K562 (cell line): ENCODE results near the gene ADTRP. TPM values are rescaled to one million over a fixed set of nuclear protein-coding genes. Genes with fewer than 3 reads are reported as not detected.
A peak's percentile ranks its signal among the peaks of the same experiment; 100 is the strongest.

Experiments
- ATAC-seq: fragments of 200-7000 bp; cut with Tn5 transposase; 3 replicates; pipeline ENCODE4 v1.9.1; 2020; ENCODE audit warnings: moderate library complexity
- BruUV-seq: library from RNA; stranded (reverse); fragments of 400-500 nt; replicated peaks from 2 replicates; lab custom pipeline; 2021; lab: Mats Ljungman, UMichigan
- CTCF ChIA-PET: fragments of 300-600 bp; formaldehyde crosslinking; extraction: SDS; loops from one replicate; lab custom pipeline; 2021; ENCODE audit warnings: low intra/inter-chr PET ratio; lab: Yijun Ruan, JAX
- POLR2A ChIA-PET: fragments of 300-600, 350-650 bp; sonication (Branson Sonifier 250); formaldehyde crosslinking; extraction: SDS; loops from one replicate; lab custom pipeline; 2021; ENCODE audit warnings: antibody characterized with exemption, inconsistent platforms; lab: Yijun Ruan, JAX
- DNase-seq, 4 experiments: peaks; one replicate each; pipeline versions ENCODE4 v3.0.0 to v3.0.0-alpha.2; 2011 to 2018; ENCODE audit warnings: low spot score in 3 of 4, mixed read lengths in 3 of 4; ENCODE audit errors: extremely low read depth in 1 of 4
- FAIRE-seq: peaks from 2 replicates; lab custom pipeline; 2011; peaks lifted over from hg19 to GRCh38; lab: Jason Lieb, UNC
- H2AFZ ChIP-seq: 2 replicates; pipeline ENCODE4 v1.6.0; 2011; ENCODE audit warnings: low read depth, low read length, control low read depth, inconsistent platforms
- H3K27ac ChIP-seq: fragments of 200-600 bp; 3 replicates; pipeline ENCODE4 v1.8.0; 2011; ENCODE audit warnings: low read depth, mild to moderate bottlenecking, control low read depth, inconsistent platforms, low read length, moderate library complexity, mixed read lengths; ENCODE audit errors: extremely low read depth
- H3K27me3 ChIP-seq, 2 experiments: fragments of 300-600 bp in 1 of 2; 2 replicates in 1 of 2; 3 replicates in 1 of 2; pipeline versions ENCODE4 v1.6.0 to v1.8.0; 2011; ENCODE audit warnings: inconsistent platforms in 2 of 2, low read length in 2 of 2, mild to moderate bottlenecking in 1 of 2, mixed read lengths in 1 of 2, moderate library complexity in 1 of 2; ENCODE audit not compliant: control insufficient read depth in 2 of 2, insufficient read depth in 2 of 2
- H3K36me3 ChIP-seq: fragments of 300-600 bp; 3 replicates; pipeline ENCODE4 v1.8.0; 2011; ENCODE audit warnings: mild to moderate bottlenecking, low read length, inconsistent platforms; ENCODE audit not compliant: control insufficient read depth, insufficient read depth
- H3K4me1 ChIP-seq, 2 experiments: fragments of 200-600 bp in 1 of 2; replicated peaks in 1 of 2; 2 replicates in 1 of 2; 3 replicates in 1 of 2; pipeline versions ENCODE4 v1.5.1 to v1.8.0; 2011; ENCODE audit warnings: inconsistent platforms in 2 of 2, low read length in 2 of 2, mild to moderate bottlenecking in 1 of 2, mixed read lengths in 1 of 2, moderate library complexity in 1 of 2; ENCODE audit not compliant: control insufficient read depth in 2 of 2, insufficient read depth in 2 of 2
- H3K4me2 ChIP-seq: 2 replicates; pipeline ENCODE4 v1.6.1; 2011; ENCODE audit warnings: low read length, control low read depth, inconsistent platforms, mixed read lengths; ENCODE audit not compliant: insufficient read depth
- H3K4me3 ChIP-seq: fragments of 200-600 bp; sonication (generic), shearing (Covaris generic); 2 replicates; pipeline ENCODE4 v1.5.1; 2016; ENCODE audit warnings: control low read depth, inconsistent platforms
- H3K79me2 ChIP-seq: fragments of 200-600 bp; 3 replicates; pipeline ENCODE4 v1.8.0; 2011; ENCODE audit warnings: low read length, inconsistent platforms; ENCODE audit not compliant: control insufficient read depth, insufficient read depth
- H3K9ac ChIP-seq, 2 experiments: 2 replicates each; pipeline versions ENCODE4 v1.6.0 to v1.6.1; 2011; ENCODE audit warnings: low read depth in 2 of 2, low read length in 2 of 2, control low read depth in 1 of 2, inconsistent platforms in 1 of 2, mild to moderate bottlenecking in 1 of 2, mixed read lengths in 1 of 2; ENCODE audit not compliant: insufficient read depth in 1 of 2
- H3K9me1 ChIP-seq: one replicate; pipeline ENCODE4 v1.6.0; 2011; ENCODE audit warnings: inconsistent platforms, mild to moderate bottlenecking, low read length, moderate library complexity; ENCODE audit not compliant: control insufficient read depth, insufficient read depth
- H3K9me3 ChIP-seq: replicated peaks from 2 replicates; pipeline ENCODE4 v1.5.1; 2011; ENCODE audit warnings: low read depth, low read length, inconsistent platforms; ENCODE audit not compliant: control insufficient read depth, insufficient read depth
- H4K20me1 ChIP-seq: replicated peaks from 2 replicates; pipeline ENCODE4 v1.6.1; 2011; ENCODE audit warnings: low read length, inconsistent platforms, mixed read lengths; ENCODE audit not compliant: control insufficient read depth, insufficient read depth
- ARID1B ChIP-seq: fragments of 450-650 bp; IDR thresholded peaks from 2 replicates; pipeline ENCODE4 v1.6.1; 2016; ENCODE audit warnings: antibody characterized with exemption, mild to moderate bottlenecking, inconsistent platforms
- ARNT ChIP-seq, 2 experiments: fragments of 450-650 bp; IDR thresholded peaks; 2 replicates each; pipeline ENCODE4 v1.6.1; 2016; ENCODE audit warnings: mild to moderate bottlenecking in 1 of 2
- CBFA2T3 ChIP-seq: fragments of 450-650 bp; IDR thresholded peaks from 2 replicates; pipeline ENCODE4 v1.6.1; 2017
- DACH1 ChIP-seq: fragments of 450-650 bp; IDR thresholded peaks from 2 replicates; pipeline ENCODE4 v1.6.1; 2018; ENCODE audit not compliant: partially characterized antibody
- ERF ChIP-seq: fragments of 450-650 bp; formaldehyde crosslinking; IDR thresholded peaks from 2 replicates; pipeline ENCODE4 v1.4.0; 2020; ENCODE audit warnings: mild to moderate bottlenecking, mixed read lengths
- ETV6 ChIP-seq, 3 experiments: fragments of 150-350 bp in 1 of 3; sonication (generic) in 1 of 3; formaldehyde crosslinking in 1 of 3; IDR thresholded peaks; 2 replicates each; pipeline versions ENCODE4 v1.6.1 to v1.8.0; 2014 to 2022; ENCODE audit warnings: borderline replicate concordance in 2 of 3, low read depth in 2 of 3, antibody characterized with exemption in 1 of 3, low read length in 1 of 3, mild to moderate bottlenecking in 1 of 3, missing genetic modification reagents in 1 of 3
- HDAC2 ChIP-seq: fragments of 450-650 bp; IDR thresholded peaks from 2 replicates; pipeline ENCODE4 v1.6.1; 2016; ENCODE audit warnings: mild to moderate bottlenecking
- JUN ChIP-seq, 2 experiments: sonication (generic) in 1 of 2; formaldehyde crosslinking in 1 of 2; IDR thresholded peaks; 2 replicates each; pipeline versions ENCODE4 v1.6.1 to v1.8.0; 2012 to 2022; ENCODE audit warnings: borderline replicate concordance in 2 of 2, mild to moderate bottlenecking in 2 of 2, improper control_type of control experiment in 1 of 2, low read depth in 1 of 2, low read length in 1 of 2, missing genetic modification reagents in 1 of 2
- MTA3 ChIP-seq: fragments of 450-650 bp; formaldehyde crosslinking; IDR thresholded peaks from 2 replicates; pipeline ENCODE4 v1.6.1; 2017; ENCODE audit warnings: mild to moderate bottlenecking, borderline replicate concordance
- MYNN ChIP-seq, 2 experiments: sonication (generic); formaldehyde crosslinking in 1 of 2; IDR thresholded peaks; 2 replicates each; pipeline versions ENCODE4 v1.5.0 to v1.6.1; 2016 to 2020; ENCODE audit warnings: antibody characterized with exemption in 1 of 2, missing genetic modification reagents in 1 of 2
- NRF1 ChIP-seq, 2 experiments: fragments of 450-650 bp; IDR thresholded peaks in 1 of 2; conservative IDR thresholded peaks in 1 of 2; 2 replicates each; pipeline ENCODE4 v1.6.1; 2014; ENCODE audit warnings: mild to moderate bottlenecking in 2 of 2
- SMAD4 ChIP-seq: fragments of 250-450 bp; sonication (Bioruptor Pico); conservative IDR thresholded peaks from 2 replicates; pipeline ENCODE4 v1.8.0; 2021; ENCODE audit warnings: inconsistent platforms, mild to moderate bottlenecking, moderate library complexity
- SMARCC2 ChIP-seq: fragments of 450-650 bp; IDR thresholded peaks from 2 replicates; pipeline ENCODE4 v1.6.1; 2017; ENCODE audit warnings: antibody characterized with exemption, moderate library complexity, mild to moderate bottlenecking, low read depth
- TAF15 ChIP-seq: fragments of 200-400 bp; formaldehyde crosslinking; IDR thresholded peaks from 2 replicates; pipeline ENCODE4 v1.6.1; 2017; ENCODE audit warnings: mild to moderate bottlenecking, low read depth, low read length, moderate library complexity
- TEAD2 ChIP-seq: fragments of 450-650 bp; IDR thresholded peaks from 2 replicates; pipeline ENCODE4 v1.6.1; 2016; ENCODE audit warnings: missing genetic modification characterization, control low read depth, missing compliant biosample characterization
- ZNF23 ChIP-seq: fragments of 250-450 bp; sonication (Bioruptor Pico); IDR thresholded peaks from 2 replicates; pipeline ENCODE4 v1.4.0; 2020; ENCODE audit warnings: mild to moderate bottlenecking
- WGBS: fragments of 100-300 bp; shearing (Covaris generic); methylation state at CpG from one replicate; pipeline ENCODE4 v1.1.6; 2016; ENCODE audit warnings: low coverage, mixed read lengths; ENCODE audit not compliant: insufficient coverage; ENCODE audit errors: missing lambda C conversion rate; 5-methylcytosine and 5-hydroxymethylcytosine counted together
- in situ Hi-C: fragments of 300-500 bp; cut with MboI; formaldehyde crosslinking; loops from 4 replicates; pipeline ENCODE4 v1.15.0; 2018; ENCODE audit warnings: inconsistent platforms, mixed read lengths
- intact Hi-C: fragments of 100-400 bp; cut with micrococcal nuclease; formaldehyde crosslinking; loops from 2 replicates; pipeline ENCODE4 v1.14.2; 2022
- polyA plus RNA-seq, 8 experiments: library from polyadenylated mRNA; depleted of rRNA in 4 of 8; stranded (reverse) in 5 of 8; unstranded in 3 of 8; fragments of >200 nt; fragmentation: Nextera tagmentation in 2 of 8; fragmentation: Illumina TruSeq in 1 of 8; extraction: Ambion mirVana in 2 of 8; extraction: Trizol in 1 of 8; gene quantifications; 2 replicates each; pipeline versions ENCODE4 v1.2.1 to v1.2.3, GENCODE V29; 2011 to 2014; ENCODE audit warnings: inconsistent platforms in 1 of 8, missing spikeins in 1 of 8
- total RNA-seq, 7 experiments: library from RNA; depleted of rRNA in 6 of 7; stranded (reverse); fragments of >200 nt in 6 of 7; fragmentation: Illumina TruSeq in 2 of 7; extraction: Trizol in 2 of 7; gene quantifications; 2 replicates each; pipeline versions ENCODE4 v1.2.1 to v1.2.3, GENCODE V29; 2011 to 2021; ENCODE audit warnings: low replicate concordance in 1 of 7
- TF ChIP-seq, protein P1 (sequence below): fragments of 450-650 bp; formaldehyde crosslinking; IDR thresholded peaks from 2 replicates; pipeline ENCODE4 v1.4.0; 2020; ENCODE audit warnings: mild to moderate bottlenecking, moderate library complexity

The ADTRP gene
- total and polyA plus RNA-seq, 9 of the 15 experiments (the other 6 are each of a cell fraction or from before 2014, with no cell fraction given), result 7.4 to 24.0 (median 13.6) TPM

DNA sequence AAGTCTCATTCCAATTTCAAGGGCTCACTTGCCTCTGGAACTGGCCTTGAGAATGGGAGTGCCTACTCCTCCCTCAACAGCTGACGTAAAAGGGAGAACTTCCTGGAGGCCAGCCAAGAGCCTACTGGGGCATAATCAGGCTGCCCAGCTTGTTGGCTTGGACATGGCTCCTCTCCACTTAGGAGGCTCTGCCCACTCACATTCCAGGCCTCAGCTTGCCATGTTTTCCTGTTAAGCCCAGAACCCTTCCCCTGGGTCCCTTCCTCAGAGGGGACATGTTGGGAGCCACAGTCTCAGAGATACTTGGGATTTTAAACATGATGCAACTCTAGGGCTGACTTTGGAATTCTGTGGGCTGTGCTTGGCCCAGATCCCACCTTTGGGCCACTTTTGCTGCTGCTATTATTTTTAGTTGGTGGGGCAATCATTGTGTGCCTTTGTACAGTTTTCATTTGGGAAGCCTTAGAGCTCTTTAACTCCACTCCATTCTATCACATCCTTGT, 31.5 kb upstream of the ADTRP start (continued):
- peak; percentile 43; the same call in 1 of the 2 replicates for TF ChIP-seq MYNN (IDR thresholded peaks at IDR 0.05)
- TF ChIP-seq MYNN (CRISPR knock-in tag; IDR thresholded peaks at IDR 0.05), result no peak
- no peak for TF ChIP-seq ERF
- TF ChIP-seq ZNF23 (CRISPR knock-in tag), result no peak
- no peak for TF ChIP-seq HDAC2
- no peak for TF ChIP-seq ARNT (IDR thresholded peaks at IDR 0.05)
- 0 out of 2 replicates have a peak, but pooled peaks have one; percentile 21 for TF ChIP-seq MTA3
- no peak for TF ChIP-seq TEAD2 (tag)
- TF ChIP-seq CBFA2T3, result peak; percentile 32; the same call in 1 of the 2 replicates
- no peak for TF ChIP-seq ETV6 (IDR thresholded peaks at IDR 0.05; ENCODE audit: borderline replicate concordance in 1 of 2, low read depth in 2 of 2, low read length in 1 of 2)
- TF ChIP-seq ETV6 (CRISPR knock-in tag; IDR thresholded peaks at IDR 0.05; ENCODE audit: borderline replicate concordance), result no peak
- TF ChIP-seq ARID1B, result peak; percentile 28; the same call in 1 of the 2 replicates
- TF ChIP-seq SMARCC2, result no peak
- TF ChIP-seq DACH1, result peak; percentile 38

DNA sequence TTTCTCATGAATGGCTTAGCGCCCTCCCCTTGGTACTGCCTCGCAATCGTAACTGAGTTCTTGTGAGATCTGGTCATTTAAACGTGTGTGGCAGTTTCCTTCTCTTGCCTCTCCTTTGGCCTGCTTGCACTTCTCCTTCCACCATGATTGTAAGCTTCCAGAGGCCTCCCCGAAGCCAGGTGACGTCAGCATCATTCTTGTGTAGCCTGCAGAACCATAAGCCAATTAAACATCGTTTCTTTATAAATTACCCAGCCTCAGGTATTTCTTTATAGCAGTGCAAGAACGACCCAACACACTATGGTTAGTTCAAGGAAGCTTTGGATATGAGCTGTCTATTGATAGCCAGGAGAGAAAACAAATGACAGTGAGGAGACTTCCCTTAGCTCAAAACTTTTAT, 29.5 kb upstream of the ADTRP start:
- ATAC-seq (no peak), FAIRE-seq (no peak), DNase-seq (no peak)
- intact Hi-C loops (no loop called here), in situ Hi-C loops (no loop called here)
- Histone ChIP-seq H3K9me3 (no peaks in the 10 kb centered on the region), H3K4me1 (peaks cover 5 to 14% of the 10 kb centered on the region in 2 experiments; a peak in 3 of 5 replicates), H3K79me2 (no peaks in the 10 kb centered on the region), H3K27ac (no peak overlapping the region), H3K27me3 (no peaks in the 10 kb centered on the region), H3K4me3 (no peak overlapping the region), H2AFZ (peak overlapping the region; percentile 14; the same call in 1 of the 2 replicates), H4K20me1 (no peaks in the 10 kb centered on the region), H3K4me2 (no peak overlapping the region), H3K9ac (no peak overlapping the region), H3K9me1 (no peaks in the 10 kb centered on the region), H3K36me3 (no peaks in the 10 kb centered on the region)
- WGBS, result 49% methylated on average over 8 of the region's 8 CpGs
- no TSS peak for BruUV-seq
- CTCF ChIA-PET, result no interaction called here
- no peak for TF ChIP-seq NRF1 (conservative IDR thresholded peaks at IDR 0.05 in 1 of 2, IDR thresholded peaks at IDR 0.05 in 1 of 2)
- no peak for TF ChIP-seq TAF15
- no peak for TF ChIP-seq JUN (IDR thresholded peaks at IDR 0.05; ENCODE audit: borderline replicate concordance, low read depth, low read length)
- TF ChIP-seq JUN (CRISPR knock-in tag; IDR thresholded peaks at IDR 0.05; ENCODE audit: borderline replicate concordance), result no peak
- TF ChIP-seq SMAD4, result no peak
- TF ChIP-seq, protein P1, sequence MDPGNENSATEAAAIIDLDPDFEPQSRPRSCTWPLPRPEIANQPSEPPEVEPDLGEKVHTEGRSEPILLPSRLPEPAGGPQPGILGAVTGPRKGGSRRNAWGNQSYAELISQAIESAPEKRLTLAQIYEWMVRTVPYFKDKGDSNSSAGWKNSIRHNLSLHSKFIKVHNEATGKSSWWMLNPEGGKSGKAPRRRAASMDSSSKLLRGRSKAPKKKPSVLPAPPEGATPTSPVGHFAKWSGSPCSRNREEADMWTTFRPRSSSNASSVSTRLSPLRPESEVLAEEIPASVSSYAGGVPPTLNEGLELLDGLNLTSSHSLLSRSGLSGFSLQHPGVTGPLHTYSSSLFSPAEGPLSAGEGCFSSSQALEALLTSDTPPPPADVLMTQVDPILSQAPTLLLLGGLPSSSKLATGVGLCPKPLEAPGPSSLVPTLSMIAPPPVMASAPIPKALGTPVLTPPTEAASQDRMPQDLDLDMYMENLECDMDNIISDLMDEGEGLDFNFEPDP, result no peak
- POLR2A ChIA-PET, result interaction anchor here (0.8 kb wide), 1 partner anchor 22 kb away, joined by 4 read pairs; no protein-coding TSS in a partner anchor
